GM21447 (cell line): Measurements from ENCODE around the gene KIAA1210.
"Not testable (repeated sequence)": the region's sequence is repeated elsewhere in the genome, so short reads cannot be mapped to it uniquely, and the experiment has no call there.

ENCODE experiments used
- ATAC-seq: cut with Tn5 transposase; IDR thresholded peaks from one replicate; pipeline ENCODE4 v1.9.1; 2021; ENCODE audit not compliant: unreplicated experiment

The KIAA1210 gene

DNA sequence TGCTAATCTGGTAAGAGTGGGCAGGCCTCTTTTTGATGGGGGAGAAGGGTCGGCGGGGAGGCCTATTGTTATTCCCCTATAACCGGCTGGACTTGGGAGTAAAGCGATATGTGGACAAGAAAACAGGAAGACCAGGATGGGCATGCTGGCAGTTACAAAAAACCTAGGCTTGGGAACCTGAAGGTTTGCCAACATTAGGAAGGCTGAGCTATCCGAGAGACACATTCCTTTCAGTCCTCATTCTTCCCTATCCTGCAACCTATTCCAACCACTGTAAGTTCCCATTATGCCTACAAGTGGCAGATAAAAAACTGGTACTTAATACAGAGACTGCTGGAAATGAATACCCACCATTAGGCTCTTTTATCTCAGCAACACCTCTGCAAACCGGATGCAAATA is 87.2 kb downstream of the KIAA1210 start:
- ATAC-seq, result no peak

DNA sequence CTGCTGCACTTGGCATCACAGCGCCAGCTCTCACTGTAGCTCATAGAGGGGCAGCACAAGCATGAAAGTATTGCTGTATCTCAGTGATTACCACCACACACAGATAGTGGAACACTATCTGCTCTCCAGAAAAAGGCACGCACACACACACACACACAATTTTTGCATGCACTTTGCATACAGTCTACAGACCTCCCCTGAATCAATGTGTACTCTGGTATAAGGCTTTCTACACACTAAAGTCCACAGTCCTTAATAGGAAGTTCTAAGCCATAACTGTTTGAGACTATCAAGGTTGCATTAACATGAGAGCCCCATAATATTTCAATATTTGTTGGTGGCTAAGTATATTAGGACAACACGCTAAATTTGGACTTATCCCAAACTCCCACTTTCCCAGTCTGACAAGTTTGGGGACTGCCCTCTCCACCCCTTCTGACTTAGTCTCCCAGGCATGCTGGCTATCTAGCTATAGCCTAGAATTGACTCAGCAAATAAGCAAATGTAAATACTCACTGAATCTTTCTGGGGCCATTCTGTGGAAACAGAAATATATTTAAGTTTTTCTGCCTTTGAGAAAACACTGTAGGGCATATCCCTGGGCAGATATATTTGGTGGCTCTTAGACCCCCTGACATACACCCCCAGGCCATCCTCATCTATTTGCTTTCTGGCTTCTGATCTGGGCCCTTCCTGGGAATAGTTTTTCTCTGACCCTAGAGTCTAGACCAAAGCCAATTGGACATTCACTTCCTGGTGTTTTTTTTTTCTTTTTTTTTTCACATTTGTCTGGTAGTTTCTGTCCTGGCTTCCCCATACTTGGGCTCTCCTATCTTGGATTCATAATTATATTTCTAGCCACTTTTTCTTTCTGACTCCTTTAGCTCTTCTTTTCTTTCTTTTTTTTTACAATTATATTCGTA is 91.2 kb downstream of the KIAA1210 start:
- ATAC-seq, result no peak

DNA sequence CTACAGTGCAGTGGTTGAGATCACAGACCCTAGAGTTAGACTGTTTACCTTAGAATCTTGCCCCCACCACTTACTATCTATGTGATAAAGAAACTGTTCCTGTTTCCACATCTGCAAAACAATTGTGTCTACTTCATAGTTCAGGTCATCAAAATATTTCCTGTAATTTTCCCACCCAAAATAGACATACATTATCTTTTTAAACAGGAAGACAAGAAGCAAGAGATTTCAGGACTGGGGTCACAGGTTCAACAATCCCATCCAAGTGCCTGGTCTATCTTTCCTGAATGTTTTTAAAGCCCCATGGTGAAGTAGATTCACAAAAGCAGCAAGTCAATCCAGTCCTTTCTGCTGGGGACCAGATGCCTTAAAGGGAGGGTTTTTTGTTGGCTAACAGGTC is 96.6 kb downstream of the KIAA1210 start:
- ATAC-seq, result no peak

DNA sequence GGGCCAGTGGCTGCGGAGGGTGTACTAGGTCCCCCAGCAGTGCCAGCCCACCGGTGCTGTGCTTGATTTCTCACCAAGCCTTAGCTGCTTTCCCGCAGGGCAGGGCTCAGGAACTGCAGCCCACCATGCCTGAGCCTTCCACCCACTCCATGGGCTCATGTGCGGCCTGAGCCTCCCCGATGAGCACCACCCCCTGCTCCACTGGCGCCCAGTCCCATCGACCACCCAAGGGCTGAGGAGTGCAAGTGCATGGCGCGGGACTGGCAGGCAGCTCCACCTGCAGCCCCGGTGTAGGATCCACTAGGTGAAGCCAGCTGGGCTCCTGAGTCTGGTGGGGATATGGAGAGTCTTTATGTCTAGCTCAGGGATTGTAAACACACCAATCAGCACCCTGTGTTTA is 98.0 kb downstream of the KIAA1210 start:
- not testable (repeated sequence) for ATAC-seq

DNA sequence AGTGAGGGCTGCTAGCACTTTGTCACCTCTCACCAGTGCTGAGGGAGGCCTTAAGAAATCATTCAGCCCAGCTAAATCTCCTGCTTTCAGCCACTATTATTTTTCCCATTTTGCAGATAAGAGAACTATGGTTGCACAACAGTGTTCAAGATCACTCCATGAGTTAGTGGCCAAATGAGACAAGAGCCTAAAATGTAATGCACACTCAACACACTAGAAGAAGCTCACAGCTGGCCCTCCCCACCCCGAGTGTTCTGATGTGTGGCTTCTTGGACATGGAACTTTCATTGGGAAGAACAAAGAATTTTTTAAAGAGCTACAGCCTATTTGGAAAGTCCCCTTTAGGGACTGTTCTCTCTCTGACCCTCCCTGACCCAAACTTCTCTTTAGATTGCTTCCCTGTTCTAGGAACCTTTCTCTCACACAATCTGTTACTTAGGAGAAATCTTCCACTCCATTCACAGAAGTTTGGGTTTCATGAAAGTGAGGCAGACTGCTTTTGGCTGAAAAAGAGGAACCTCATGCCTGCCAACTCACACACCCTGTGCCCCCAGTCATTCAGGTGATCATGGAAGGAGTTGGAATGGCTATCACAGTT is 98.8 kb downstream of the KIAA1210 start:
- no peak for ATAC-seq
